GM18502 (cell line): ENCODE results near the gene TMEM266.

Experiments
- ATAC-seq: cut with Tn5 transposase; IDR thresholded peaks from one replicate; pipeline ENCODE4 v1.9.1; 2021; ENCODE audit warnings: mild to moderate bottlenecking; ENCODE audit not compliant: unreplicated experiment, poor library complexity

The TMEM266 gene

DNA sequence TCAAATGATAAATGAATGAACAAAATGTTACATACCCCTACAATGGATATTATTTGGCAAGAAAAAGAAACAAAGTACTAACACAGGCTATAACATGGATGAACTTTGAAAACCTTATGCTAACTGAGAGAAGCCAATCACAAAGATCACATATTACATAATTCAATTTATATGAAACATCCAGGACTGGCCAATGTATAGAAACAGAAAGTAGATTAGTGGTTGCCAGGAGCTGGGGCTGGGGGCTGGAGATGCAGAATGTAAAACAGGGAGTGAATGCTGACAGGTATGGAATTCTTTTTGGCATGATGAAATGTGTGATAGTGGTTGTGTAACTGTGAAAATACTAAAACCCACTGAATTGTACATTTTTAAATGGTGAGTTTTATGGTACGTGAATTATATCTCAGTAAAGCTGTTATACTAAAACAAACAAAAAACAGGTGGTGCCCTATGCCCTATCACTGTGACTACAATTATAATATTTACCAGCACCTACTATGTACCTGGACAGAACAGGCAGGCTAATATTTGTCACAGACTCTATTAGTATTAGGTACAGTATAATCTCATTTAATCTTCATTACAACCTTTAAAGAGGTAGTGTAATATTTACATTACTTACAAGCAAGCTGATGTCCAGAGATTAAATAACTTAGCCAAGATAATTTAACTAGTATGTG is 161.4 kb downstream of the TMEM266 start:
- ATAC-seq: no peak

DNA sequence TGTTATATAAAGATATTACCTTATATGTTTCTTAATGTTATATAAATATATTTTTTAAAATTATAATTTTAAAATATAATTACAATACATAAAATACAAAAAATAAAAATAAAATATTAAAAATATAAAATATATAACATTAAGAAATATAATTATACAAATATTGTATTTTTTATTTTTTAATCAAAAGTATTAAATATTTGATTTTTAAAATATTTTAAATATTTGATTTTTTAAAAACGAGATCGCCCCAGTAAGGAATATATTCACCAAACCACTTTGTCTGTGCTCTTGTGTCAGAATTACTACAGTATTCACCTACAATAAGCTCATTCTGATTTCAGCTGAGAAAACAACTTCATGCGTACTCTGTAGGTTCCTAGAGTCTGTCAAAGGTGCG is 162.4 kb downstream of the TMEM266 start:
- no peak for ATAC-seq

DNA sequence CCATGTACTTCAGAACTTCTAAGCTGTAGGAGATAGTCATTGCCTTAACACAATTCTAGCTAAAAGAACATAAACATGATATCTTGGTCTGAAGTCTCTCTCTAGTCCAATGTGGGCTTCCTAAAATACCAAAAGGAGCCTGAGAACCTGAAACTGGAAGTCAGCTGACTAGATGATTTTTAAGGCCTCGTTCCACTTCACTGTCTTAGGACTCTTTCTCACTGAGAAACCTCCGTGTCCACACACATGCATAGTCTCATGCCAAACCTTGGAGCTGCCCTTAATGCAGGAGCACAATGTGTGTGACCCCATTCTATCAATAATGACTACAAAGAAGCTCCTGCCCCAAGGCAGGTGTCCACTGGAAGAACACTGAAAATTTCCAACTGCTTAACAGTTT is 163.7 kb downstream of the TMEM266 start:
- ATAC-seq: peak; percentile 46

DNA sequence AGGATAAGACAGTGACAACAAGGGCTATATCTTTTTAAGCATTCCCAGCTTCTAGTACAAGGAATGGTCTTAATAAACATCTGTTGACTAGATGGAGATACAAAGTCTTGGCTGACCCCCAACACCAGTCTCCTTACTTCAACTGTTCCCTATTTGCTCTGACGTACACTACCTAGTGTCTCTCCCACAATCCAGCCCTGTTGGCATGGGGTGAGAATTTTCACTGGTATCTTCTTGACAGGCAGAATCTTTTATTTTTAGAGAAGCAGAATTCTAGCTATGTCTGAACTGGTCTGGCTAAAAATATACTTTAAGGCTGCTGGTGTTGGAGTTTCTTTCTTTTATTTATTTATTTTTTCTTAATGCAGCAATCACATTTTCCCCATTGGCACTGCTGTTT is 169.5 kb downstream of the TMEM266 start:
- no peak for ATAC-seq

DNA sequence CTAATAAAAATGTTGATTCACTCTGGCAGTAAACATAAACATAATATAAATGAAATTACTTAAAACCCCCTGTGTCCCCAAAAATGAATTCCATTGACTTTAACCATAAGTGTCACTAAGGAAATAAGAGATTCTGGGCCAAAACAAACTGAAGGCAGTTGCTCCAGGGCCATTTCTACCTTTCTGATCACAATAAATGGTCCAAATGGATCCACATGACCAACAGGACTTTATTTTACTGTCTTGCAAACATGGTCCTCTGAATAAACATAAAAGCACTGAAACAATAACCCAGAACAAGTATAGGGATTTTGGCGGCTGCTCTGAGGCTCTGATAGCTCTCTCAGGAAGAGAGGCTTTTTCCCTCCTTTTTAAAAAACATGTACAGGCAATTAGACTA is 174.1 kb downstream of the TMEM266 start:
- no peak for ATAC-seq

DNA sequence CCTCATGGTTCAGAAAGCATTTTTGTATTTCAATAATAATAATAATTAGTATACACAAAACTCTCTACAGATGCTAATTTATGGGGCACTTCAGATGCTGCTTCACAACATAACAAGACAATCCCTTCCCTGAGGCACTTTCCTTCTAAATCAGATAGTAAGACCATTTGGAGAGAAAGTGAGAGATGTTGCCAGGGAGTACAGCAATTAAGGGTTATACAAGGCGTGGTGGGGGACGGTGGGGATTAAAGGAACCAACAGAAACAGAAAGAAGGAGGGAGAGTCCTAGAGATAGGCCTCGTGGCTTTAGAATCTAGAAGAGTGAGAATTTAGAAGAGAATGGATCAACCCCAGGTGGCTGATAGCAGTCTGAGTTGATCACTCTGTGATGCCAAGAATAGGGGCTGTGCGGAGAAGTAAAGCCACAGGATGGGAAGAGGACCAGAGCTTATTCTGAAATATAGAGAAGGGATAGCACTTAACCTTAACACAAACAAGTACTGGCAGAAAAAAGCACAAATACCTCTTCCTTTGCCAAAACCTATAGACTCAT is 174.6 kb downstream of the TMEM266 start:
- ATAC-seq: no peak

DNA sequence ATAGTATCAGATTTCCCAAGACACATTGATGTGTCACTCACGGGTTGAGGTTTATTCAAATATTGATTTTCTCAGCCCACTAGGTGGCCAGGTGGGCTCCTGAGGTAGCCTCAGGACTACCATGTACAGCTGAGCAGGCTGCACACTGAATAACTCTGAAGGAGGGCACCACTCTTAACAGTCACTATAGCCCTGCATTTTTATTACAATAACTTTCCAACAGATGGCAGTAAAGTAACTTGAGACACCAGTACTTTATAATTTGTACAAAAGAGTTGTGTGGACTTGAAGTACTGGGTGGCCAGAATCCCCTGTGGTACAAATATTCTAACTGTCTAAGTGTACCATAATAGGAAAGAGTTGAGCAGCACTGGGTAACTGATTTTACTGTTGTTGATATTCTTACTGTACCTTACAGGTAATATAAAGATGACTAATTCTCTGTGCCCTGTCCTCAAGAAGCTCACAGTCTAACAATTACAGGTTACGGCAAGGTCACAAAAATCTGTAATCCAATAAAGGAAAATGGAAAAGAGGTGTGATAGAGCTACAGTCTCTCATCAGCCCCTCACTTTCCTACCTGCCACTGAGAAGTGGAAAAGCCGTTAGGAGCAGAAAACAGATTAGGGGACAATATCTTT is 175.5 kb downstream of the TMEM266 start:
- ATAC-seq: no peak

DNA sequence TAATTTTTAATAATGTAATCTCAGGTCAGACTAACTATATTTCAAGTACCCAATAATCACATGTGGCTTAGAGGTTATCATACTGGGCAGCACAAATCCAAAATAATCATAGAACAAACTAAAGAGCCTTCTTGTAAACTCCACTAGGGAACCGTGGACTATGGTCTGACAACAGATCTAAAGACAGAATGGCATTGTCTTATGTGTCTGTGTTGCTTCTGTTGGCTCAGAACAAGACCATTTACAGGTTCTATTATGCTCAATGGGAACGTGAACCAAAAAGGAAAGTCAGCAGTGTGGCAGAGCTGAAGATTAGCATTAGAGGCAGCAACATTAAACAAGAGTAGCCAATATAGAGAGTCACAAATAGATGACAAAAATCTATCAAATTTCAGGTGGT is 176.6 kb downstream of the TMEM266 start:
- ATAC-seq: no peak

DNA sequence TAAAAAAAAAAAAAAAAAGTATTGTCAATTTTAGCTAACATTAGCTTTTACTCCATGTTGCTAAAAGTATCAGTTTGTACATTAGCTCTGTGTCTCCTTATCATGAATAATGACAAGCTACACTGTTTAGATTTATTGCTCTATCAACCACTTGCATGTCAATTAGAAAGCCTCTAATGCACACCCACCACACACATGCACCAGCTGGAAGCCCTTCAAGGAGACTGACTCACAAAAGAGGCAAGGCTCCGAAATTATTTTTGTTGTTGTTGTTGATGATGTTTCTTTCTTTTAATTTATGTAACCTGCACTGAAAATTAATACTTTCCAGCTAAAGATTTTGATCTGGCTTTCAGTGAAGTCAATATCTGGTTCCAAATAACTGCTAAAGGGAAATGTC is 180.0 kb downstream of the TMEM266 start:
- no peak for ATAC-seq

DNA sequence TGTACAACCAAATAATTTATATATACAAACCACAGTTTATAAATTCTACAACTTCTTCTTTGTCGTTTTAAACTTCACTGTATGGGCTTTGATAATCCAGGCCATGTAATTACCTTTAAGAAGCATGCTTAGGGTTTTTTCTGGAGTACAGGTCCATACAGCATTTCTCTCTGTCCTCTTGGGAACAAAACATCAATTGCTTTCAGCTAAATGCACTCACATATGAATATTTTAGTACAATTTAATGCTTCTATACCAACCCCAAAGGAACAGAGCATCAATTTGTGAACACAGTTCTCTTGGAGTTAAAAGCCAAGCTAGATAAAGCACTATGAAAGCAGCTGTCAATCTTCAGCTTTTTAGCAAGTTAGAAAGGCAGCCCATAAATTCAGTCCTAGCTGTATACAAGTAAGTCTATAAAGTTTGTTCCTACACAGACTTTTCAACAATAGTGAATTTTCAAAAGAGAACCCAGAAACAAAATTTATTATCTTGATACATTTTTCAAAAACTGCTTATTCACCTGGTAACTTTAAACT is 185.4 kb downstream of the TMEM266 start:
- no peak for ATAC-seq

DNA sequence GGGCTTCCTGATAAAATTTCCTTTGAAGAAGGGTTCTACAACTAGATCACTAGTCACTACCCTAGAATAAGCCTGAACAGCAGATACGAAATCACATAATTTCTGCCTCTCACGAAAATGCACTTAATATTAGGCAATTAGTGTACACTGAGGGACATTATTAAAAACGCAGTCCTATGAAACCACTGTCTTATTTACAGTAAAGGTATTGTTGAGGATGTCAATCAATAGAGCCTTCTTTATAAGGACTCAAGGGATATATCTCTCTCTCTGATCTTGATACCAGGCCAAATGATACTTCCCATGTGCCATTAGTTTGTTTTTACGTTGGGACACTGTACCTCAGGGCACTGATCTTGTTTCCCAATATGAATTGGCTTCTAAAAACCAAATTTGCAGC is 191.9 kb downstream of the TMEM266 start:
- ATAC-seq: no peak

DNA sequence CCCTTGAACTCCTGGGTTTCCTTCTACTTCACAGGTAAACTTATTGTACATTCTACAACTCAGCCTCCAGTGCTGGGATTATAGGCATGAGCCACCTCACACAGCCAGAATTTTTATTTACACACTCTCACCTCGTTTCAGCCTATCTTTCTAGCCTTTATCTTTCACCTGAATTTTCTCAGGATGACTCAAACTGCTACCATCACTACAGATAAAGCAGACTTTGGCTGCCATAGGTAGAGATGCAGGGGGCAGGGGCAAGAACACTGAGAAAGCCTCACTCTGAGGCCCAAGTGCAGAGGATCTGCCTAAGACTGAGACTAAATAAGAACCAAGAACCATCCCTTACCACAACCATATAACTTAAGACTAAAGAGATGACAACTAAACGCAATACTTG is 192.5 kb downstream of the TMEM266 start:
- ATAC-seq: no peak

DNA sequence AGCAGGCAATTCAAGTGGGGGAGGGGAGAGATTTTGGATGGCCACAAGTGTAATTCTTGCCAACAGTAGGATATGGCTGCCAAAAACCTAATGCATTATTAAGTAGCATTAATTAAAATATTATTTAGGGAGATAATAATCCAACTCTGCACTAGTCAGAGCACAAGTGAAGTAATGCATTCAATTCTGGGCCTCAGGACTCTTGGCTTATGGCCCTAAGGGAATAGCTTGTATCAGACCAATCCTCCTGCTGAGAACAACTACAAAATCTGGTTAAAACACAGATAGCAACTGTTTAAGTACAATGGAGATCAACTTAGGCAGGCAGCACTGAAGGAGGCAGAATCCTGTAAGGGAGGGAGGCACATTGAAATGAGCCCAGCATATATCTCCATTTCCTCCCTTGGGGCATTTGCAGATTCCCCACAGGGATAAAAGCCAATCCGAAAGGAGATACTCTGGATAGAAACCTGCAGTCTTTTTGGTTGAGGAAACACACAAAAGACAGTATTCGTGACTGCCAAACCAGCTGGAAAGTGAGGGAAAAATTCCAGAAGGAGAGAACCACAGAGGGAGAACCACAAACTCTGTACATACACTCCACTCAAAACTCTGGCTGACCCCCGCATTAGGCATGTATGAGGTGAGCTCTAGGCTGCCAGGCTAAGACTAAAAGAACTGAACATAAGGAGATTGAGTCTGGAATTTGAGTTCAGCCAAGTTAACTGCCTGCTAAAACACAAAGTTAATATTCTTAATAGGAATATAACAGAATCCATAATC is 194.1 kb downstream of the TMEM266 start:
- no peak for ATAC-seq
